B cell (primary cell): ENCODE results near the gene SMNDC1. TPM values are rescaled to one million over a fixed set of nuclear protein-coding genes. Genes with fewer than 3 reads are reported as not detected.

Experiments used
- ATAC-seq: fragments of 200-7000 bp; cut with Tn5 transposase; one replicate; pipeline ENCODE4 v1.10.0; 2021; ENCODE audit warnings: low read depth, mild to moderate bottlenecking, moderate number of reproducible peaks, moderate library complexity
- CTCF ChIA-PET: fragments of 350-600 bp; sonication (Branson Sonifier 250); formaldehyde crosslinking; loops from one replicate; lab custom pipeline; 2021; ENCODE audit warnings: antibody characterized with exemption, inconsistent platforms; lab: Charles Lee
- POLR2A ChIA-PET: fragments of 350-600 bp; sonication (Branson Sonifier 250); formaldehyde crosslinking; loops from one replicate; lab custom pipeline; 2021; ENCODE audit warnings: antibody characterized with exemption; lab: Charles Lee
- DNase-seq: peaks from one replicate; pipeline ENCODE4 v3.0.0; 2013
- H2AFZ ChIP-seq: 2 replicates; pipeline ENCODE4 v1.6.1; 2012; ENCODE audit warnings: mild to moderate bottlenecking, low read depth, low read length; ENCODE audit not compliant: insufficient read depth, poor library complexity, severe bottlenecking
- H3K27ac ChIP-seq, 2 donors: 1 replicate in 1 of 2; 2 replicates in 1 of 2; pipeline ENCODE4 v1.5.1; 2012 to 2013; ENCODE audit warnings: low read length in 2 of 2, mild to moderate bottlenecking in 2 of 2, moderate library complexity in 1 of 2
- H3K27me3 ChIP-seq, 4 experiments: fragments of 200-600 bp in 1 of 4; sonication (generic) in 1 of 4; replicated peaks in 1 of 4; 1 replicate in 2 of 4; 2 replicates in 2 of 4; pipeline versions ENCODE4 v1.6.1 to v1.7.0; 2013 to 2016; ENCODE audit warnings: low read length in 3 of 4, mild to moderate bottlenecking in 2 of 4, mixed read lengths in 1 of 4, moderate library complexity in 1 of 4; ENCODE audit not compliant: insufficient read depth in 4 of 4, control insufficient read depth in 3 of 4; ENCODE audit errors: control extremely low read depth in 1 of 4
- H3K36me3 ChIP-seq, 2 experiments: replicated peaks in 1 of 2; 1 replicate in 1 of 2; 2 replicates in 1 of 2; pipeline versions ENCODE4 v1.6.1 to v1.7.1; 2013; ENCODE audit warnings: low read length in 1 of 2; ENCODE audit not compliant: insufficient read depth in 2 of 2, control insufficient read depth in 1 of 2; ENCODE audit errors: control extremely low read depth in 1 of 2, extremely low read depth in 1 of 2
- H3K4me1 ChIP-seq, 2 donors: fragments of 200-600 bp in 1 of 2; sonication (generic) in 1 of 2; 1 replicate in 1 of 2; 2 replicates in 1 of 2; pipeline versions ENCODE4 v1.5.1 to v1.6.1; 2013 to 2017; ENCODE audit warnings: low read length in 2 of 2; ENCODE audit not compliant: control insufficient read depth in 2 of 2, insufficient read depth in 2 of 2
- H3K4me2 ChIP-seq: replicated peaks from 2 replicates; pipeline ENCODE3; 2012; ENCODE audit warnings: mild to moderate bottlenecking, low read depth, low read length; ENCODE audit not compliant: poor library complexity, severe bottlenecking
- H3K4me3 ChIP-seq, 5 experiments: fragments of 200-600 bp in 1 of 5; sonication (generic) in 1 of 5; 1 replicate in 3 of 5; 2 replicates in 2 of 5; pipeline versions ENCODE4 v1.5.1 to v1.7.0; 2011 to 2016; ENCODE audit warnings: low read length in 4 of 5, mild to moderate bottlenecking in 4 of 5, low read depth in 2 of 5, control low read depth in 1 of 5, moderate library complexity in 1 of 5; ENCODE audit not compliant: insufficient read depth in 1 of 5; ENCODE audit errors: control extremely low read depth in 1 of 5, extremely low read depth in 1 of 5
- H3K79me2 ChIP-seq: fragments of 200-600 bp; sonication (generic); one replicate; pipeline ENCODE4 v1.6.0; 2016; ENCODE audit warnings: low read length; ENCODE audit not compliant: control insufficient read depth, insufficient read depth
- H3K9ac ChIP-seq: fragments of 200-600 bp; sonication (generic); 2 replicates; pipeline ENCODE4 v1.6.1; 2017; ENCODE audit warnings: mild to moderate bottlenecking, low read length, moderate library complexity
- H3K9me3 ChIP-seq, 3 donors: one replicate each; pipeline versions ENCODE4 v1.6.1 to v1.7.1; 2013; ENCODE audit warnings: low read length in 2 of 3; ENCODE audit not compliant: control insufficient read depth in 2 of 3, insufficient read depth in 1 of 3; ENCODE audit errors: control extremely low read depth in 1 of 3
- H4K20me1 ChIP-seq: 2 replicates; pipeline ENCODE4 v1.6.0; 2012; ENCODE audit warnings: mild to moderate bottlenecking, low read length; ENCODE audit not compliant: insufficient read depth, control insufficient read depth, poor library complexity, severe bottlenecking
- H3K27ac Mint-ChIP-seq: one replicate; pipeline ENCODE4 v1.8.0; 2021; ENCODE audit warnings: mixed read lengths
- H3K27me3 Mint-ChIP-seq: one replicate; pipeline ENCODE4 v1.8.0; 2021; ENCODE audit warnings: mixed read lengths
- H3K4me1 Mint-ChIP-seq: one replicate; pipeline ENCODE4 v1.8.0; 2021; ENCODE audit warnings: mixed read lengths
- H3K4me3 Mint-ChIP-seq: one replicate; pipeline ENCODE4 v1.8.0; 2021; ENCODE audit warnings: mixed read lengths
- H3K9me3 Mint-ChIP-seq: one replicate; pipeline ENCODE4 v1.8.0; 2022; ENCODE audit warnings: mixed read lengths; ENCODE audit not compliant: insufficient read depth
- EZH2 ChIP-seq: IDR thresholded peaks from 2 replicates; pipeline ENCODE4 v1.6.1; 2012; ENCODE audit warnings: borderline replicate concordance, low read depth, mild to moderate bottlenecking, moderate library complexity, low read length; ENCODE audit not compliant: insufficient read depth, poor library complexity, severe bottlenecking
- WGBS: methylation state at CpG from one replicate; pipeline ENCODE4 v1.1.5; 2013; ENCODE audit warnings: missing lambda C conversion rate; ENCODE audit not compliant: insufficient coverage; 5-methylcytosine and 5-hydroxymethylcytosine counted together
- intact Hi-C: fragments of 100-400 bp; cut with micrococcal nuclease; formaldehyde crosslinking; loops from one replicate; pipeline ENCODE4 v1.10.0; 2022
- polyA plus RNA-seq: library from polyadenylated mRNA; depleted of rRNA; stranded (reverse); fragments of >200 nt; gene quantifications from 2 replicates; pipeline ENCODE4 v1.2.3, GENCODE V29; 2012
- total RNA-seq, 2 donors: library from RNA; stranded (reverse); fragments of 120-200 nt in 1 of 2; gene quantifications; 1 replicate in 1 of 2; 2 replicates in 1 of 2; pipeline versions ENCODE4 v1.2.3 to v1.2.4, GENCODE V29; 2013 to 2022
- TF ChIP-seq, protein P1 (sequence below): fragments of 200-600 bp; IDR thresholded peaks from one replicate; pipeline ENCODE4 v1.8.0; 2022; ENCODE audit warnings: antibody characterized with exemption, mild to moderate bottlenecking

The SMNDC1 gene
- total and polyA plus RNA-seq, 2 donors (not counting 1 experiment from before 2014, with no cell fraction given), result 12.1 to 36.0 TPM

DNA sequence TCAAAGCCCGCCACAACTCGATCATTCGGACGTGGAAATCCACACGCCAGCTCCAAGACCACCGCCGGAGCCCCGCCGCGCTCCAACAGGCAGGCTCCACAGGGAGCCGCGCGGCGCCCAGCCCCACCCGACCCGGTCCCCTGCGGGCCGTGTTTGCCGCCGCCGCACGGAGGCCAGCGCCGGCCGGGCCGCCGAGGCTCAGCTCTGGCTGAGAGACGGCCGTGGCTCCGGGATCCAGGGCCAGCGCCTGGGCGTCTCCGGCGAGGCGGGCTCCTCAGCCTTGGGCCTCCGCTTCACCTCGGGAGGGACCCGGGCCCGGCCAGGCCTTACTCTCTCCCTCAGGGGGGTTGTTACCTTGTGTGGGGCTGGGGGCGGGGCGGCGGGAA, 333 bp downstream of the SMNDC1 start:
- WGBS, result under 1% methylated on average over 37 of the region's 42 CpGs
- H4K20me1 ChIP-seq, result peaks cover 41% of the 10 kb centered on the region
- H3K4me1 Mint-ChIP-seq, result peaks cover 44% of the 10 kb centered on the region
- no peaks in the 10 kb centered on the region for H3K9me3 Mint-ChIP-seq
- DNase-seq (no peak), ATAC-seq (peak; percentile 45)
- no peaks in the 10 kb centered on the region for H3K9me3 ChIP-seq
- H2AFZ ChIP-seq, result peak overlapping the region; percentile 90
- H3K27me3 Mint-ChIP-seq, result no peaks in the 10 kb centered on the region
- peaks cover 38% of the 10 kb centered on the region for H3K79me2 ChIP-seq
- CTCF ChIA-PET, result interaction anchor here (0.6 to 8.0 kb wide), 23 partner anchors 8 to 368 kb away, joined by 3 to 143 read pairs (median 4); partner anchors contain the start of gene SMC3
- H3K4me2 ChIP-seq, result peak overlapping the region; percentile 92
- H3K27me3 ChIP-seq, result no peaks in the 10 kb centered on the region
- TF ChIP-seq EZH2, result no peak
- TF ChIP-seq, protein P1, sequence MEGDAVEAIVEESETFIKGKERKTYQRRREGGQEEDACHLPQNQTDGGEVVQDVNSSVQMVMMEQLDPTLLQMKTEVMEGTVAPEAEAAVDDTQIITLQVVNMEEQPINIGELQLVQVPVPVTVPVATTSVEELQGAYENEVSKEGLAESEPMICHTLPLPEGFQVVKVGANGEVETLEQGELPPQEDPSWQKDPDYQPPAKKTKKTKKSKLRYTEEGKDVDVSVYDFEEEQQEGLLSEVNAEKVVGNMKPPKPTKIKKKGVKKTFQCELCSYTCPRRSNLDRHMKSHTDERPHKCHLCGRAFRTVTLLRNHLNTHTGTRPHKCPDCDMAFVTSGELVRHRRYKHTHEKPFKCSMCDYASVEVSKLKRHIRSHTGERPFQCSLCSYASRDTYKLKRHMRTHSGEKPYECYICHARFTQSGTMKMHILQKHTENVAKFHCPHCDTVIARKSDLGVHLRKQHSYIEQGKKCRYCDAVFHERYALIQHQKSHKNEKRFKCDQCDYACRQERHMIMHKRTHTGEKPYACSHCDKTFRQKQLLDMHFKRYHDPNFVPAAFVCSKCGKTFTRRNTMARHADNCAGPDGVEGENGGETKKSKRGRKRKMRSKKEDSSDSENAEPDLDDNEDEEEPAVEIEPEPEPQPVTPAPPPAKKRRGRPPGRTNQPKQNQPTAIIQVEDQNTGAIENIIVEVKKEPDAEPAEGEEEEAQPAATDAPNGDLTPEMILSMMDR, result no peak
- H3K27ac ChIP-seq, result peak overlapping the region; percentile 76 to 91
- H3K9ac ChIP-seq, result peak overlapping the region; percentile 89
- intact Hi-C loops, result loop anchor here (1.0 to 10.0 kb wide), 5 partner anchors 52 to 560 kb away; partner anchors contain the start of gene ADD3
- peak overlapping the region; percentile 99 for H3K27ac Mint-ChIP-seq
- H3K4me3 Mint-ChIP-seq, result peak overlapping the region; percentile 98
- H3K36me3 ChIP-seq, result peaks cover 3 to 26% of the 10 kb centered on the region in 2 experiments
- H3K4me3 ChIP-seq, result peak overlapping the region; percentile 64 to 89 (median 79)
- POLR2A ChIA-PET, result interaction anchor here (0.6 to 2.1 kb wide), 9 partner anchors 22 to 615 kb away, joined by 3 to 14 read pairs (median 5); partner anchors contain the start of genes BBIP1 and SHOC2
- H3K4me1 ChIP-seq, result peaks cover 20 to 21% of the 10 kb centered on the region in 2 donors

DNA sequence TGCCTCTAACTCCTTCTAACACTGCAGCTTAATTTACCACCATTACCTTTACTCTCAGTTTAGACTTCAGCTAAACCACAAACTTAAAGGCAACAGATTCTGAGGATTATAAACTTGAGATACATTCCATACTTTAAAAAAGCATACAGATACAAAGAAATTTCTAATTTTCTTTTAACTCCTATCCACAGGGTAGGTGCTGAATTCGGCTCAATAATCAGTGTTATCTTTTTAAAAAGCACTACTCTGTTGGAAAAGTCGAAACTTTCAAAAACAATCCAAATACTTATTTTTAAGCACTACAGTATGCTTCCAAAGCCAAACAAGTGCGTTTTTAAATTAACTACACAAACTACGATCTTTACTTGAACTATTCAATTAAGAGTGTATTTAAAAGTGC, 1.0 kb downstream of the SMNDC1 start:
- H3K4me1 Mint-ChIP-seq, result peaks cover 44% of the 10 kb centered on the region
- peaks cover 3 to 33% of the 10 kb centered on the region in 2 experiments for H3K36me3 ChIP-seq
- H3K27me3 Mint-ChIP-seq, result no peaks in the 10 kb centered on the region
- ATAC-seq (no peak), DNase-seq (no peak)
- intact Hi-C loops, result loop anchor here (1.0 to 10.0 kb wide), 5 partner anchors 53 to 561 kb away; partner anchors contain the start of gene ADD3
- TF ChIP-seq, protein P1, result no peak
- no peak for TF ChIP-seq EZH2
- POLR2A ChIA-PET, result interaction anchor here (0.9 kb wide), 1 partner anchor 254 kb away, joined by 5 read pairs; no protein-coding TSS in a partner anchor
- no peaks in the 10 kb centered on the region for H3K27me3 ChIP-seq
- peaks cover 20 to 21% of the 10 kb centered on the region in 2 donors for H3K4me1 ChIP-seq
- CTCF ChIA-PET, result interaction anchor here (0.8 to 8.0 kb wide), 6 partner anchors 8 to 298 kb away, joined by 3 to 143 read pairs (median 4); no protein-coding TSS in a partner anchor
- peak overlapping the region; percentile 64 to 89 (median 79) for H3K4me3 ChIP-seq
- peak overlapping the region; percentile 82 for H3K27ac Mint-ChIP-seq
- peak overlapping the region; percentile 90 for H2AFZ ChIP-seq
- peaks cover 38% of the 10 kb centered on the region for H3K79me2 ChIP-seq
- peak overlapping the region; percentile 92 for H3K4me2 ChIP-seq
- peak overlapping the region in 1 of 2 donors; percentile 91 for H3K27ac ChIP-seq
- H3K4me3 Mint-ChIP-seq, result peak overlapping the region; percentile 98
- H3K9me3 ChIP-seq, result no peaks in the 10 kb centered on the region
- no peaks in the 10 kb centered on the region for H3K9me3 Mint-ChIP-seq
- peak overlapping the region; percentile 89 for H3K9ac ChIP-seq
- H4K20me1 ChIP-seq, result peaks cover 44% of the 10 kb centered on the region
- no CpG with 5 or more reads among the region's 4 CpGs for WGBS
